GM19099 (cell line): Measurements from ENCODE around the gene SYNJ1.

Experiments
- POLR2A ChIP-seq: IDR thresholded peaks from 3 replicates; pipeline ENCODE4 v1.6.1; 2011; ENCODE audit warnings: low read depth; ENCODE audit not compliant: insufficient read length; ENCODE audit errors: extremely low read depth

The SYNJ1 gene

GRCh38 chr21:32599091-32599490, 128.7 kb downstream of the SYNJ1 start:
- no peak for TF ChIP-seq POLR2A

GRCh38 chr21:32597205-32597604, 130.6 kb downstream of the SYNJ1 start:
- TF ChIP-seq POLR2A: no peak

GRCh38 chr21:32595431-32595830, 132.4 kb downstream of the SYNJ1 start:
- no peak for TF ChIP-seq POLR2A

DNA sequence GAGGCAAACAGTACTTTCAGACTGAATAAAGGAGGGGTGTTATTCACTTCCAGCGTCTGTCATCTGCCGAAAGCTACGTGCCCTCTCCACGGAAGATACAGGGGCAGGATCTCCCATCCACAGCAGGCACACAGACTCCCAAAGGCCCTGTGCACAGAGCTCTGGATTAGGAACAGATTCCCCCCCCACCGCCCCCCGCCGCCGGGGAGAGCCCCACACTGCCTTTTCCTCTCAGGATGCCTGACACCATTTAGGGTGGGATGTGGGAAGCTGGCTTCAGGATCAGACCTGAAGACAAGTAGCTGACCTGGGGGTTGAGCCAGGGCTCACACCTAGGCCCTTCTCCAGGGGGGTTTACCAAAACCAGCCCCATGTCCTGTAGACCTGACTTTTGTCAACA, 134.1 kb downstream of the SYNJ1 start:
- TF ChIP-seq POLR2A: no peak

DNA sequence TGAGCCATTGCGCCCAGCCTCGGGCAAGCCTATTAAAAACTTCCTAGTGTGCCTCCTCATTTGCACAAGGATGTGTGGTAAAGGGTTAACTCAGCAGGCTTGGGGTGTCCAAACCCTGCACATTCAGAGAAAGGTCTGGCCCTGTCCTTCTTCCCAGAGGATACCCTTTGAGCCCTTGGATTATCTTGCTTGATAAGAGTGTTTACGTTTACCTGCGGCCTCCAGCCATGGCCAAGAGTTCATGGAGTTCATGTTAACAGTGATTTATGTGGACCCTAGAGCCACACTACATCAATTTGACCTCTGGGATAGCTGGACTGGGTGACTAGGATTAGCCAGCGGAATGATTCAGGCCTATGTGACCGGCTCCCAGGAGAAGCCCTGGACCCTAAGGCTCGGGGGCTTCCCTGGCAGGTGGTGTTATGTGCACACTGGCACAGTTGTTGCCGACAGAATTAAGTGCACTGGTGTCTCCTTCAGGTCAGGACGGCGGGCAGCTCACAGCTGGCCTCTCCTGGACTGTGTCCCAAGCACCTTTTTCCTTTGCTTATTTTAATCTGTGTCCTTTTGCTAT, 134.8 kb downstream of the SYNJ1 start:
- TF ChIP-seq POLR2A: no peak

DNA sequence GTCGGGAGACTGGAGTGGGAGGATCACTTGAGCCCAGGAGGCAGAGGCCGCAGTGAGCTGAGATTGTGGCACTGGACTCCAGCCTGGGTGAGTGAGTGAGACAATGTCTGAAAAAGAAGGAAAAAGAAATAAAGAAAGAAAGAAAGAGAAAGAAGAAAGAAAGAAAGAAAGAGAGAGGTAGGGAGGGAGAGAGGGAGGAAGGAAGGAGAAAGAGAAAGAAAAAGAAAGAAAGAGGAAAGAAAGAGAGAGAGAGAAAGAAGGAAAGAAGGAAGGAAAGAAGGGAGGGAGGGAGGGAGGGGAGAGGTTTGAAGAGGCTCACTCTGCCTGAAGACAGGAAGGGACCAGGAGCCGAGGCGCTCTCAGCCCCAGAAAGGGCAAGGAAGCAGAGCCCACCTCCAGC, 137.7 kb downstream of the SYNJ1 start:
- TF ChIP-seq POLR2A: no peak

DNA sequence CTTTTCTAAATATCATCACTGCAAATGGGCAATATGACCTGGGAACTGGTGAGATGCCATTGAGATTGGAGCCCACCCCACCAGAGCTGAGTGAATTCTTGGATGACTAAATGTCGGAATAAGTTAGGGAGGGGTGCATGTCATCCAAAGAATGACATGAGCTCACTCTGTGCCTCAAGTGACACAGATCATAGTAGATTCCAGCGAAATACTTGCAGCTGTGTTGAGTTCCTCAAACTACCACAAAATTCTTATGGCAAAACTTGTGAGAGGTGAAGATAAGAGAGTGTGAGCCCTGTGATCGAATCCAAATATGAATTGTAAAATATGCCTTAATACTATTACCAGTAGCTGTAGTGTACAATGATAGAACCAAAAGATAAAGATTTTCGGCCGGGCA, 140.2 kb downstream of the SYNJ1 start:
- no peak for TF ChIP-seq POLR2A

DNA sequence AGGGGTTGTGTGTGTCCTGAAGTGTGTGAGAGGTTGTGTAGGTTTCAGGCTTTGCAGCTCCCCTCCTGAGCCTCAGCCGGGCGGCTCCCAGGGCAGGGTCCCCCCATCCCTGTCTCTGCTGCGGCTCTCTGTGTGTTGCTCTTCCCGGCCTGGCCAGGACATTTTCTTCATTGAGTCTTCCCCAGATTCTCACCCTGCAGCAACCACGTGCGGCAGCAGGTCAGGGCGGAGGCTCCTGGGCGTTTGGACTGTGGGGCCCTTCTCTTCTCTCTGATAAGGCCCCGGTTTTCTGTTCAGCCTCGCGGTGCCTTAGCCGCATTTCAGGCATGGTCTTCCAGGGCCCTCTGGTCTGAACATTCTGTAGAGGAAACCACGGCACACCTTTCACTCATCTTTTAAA, 140.7 kb downstream of the SYNJ1 start:
- no peak for TF ChIP-seq POLR2A

DNA sequence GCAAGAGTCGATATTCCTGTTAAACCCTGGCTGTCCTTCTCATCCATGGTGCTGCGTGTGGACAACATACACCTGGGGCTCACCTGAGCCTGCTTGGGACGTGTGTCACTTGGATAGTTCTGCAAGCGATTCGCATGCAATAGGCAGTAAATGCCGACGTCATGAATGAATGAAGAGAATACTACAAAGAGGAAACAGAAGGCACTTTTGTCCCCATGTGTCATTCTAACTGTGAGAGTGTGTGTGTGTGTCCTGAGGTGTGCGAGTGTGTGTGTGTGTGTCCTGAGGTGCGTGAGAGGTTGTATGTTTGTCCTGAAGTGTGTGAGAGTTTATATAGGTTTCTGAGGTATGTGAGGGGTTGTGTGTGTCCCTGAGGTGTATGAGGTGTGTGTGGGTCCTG, 141.8 kb downstream of the SYNJ1 start:
- no peak for TF ChIP-seq POLR2A

GRCh38 chr21:32585042-32585710, 142.6 kb downstream of the SYNJ1 start, which contains the start of gene TCP10L:
TSS of gene TCP10L (minus strand) at chr21:32585523. CDS start at chr21:32584304, 1,219 bp downstream.
- TF ChIP-seq POLR2A: no peak

GRCh38 chr21:32584472-32584871, 143.3 kb downstream of the SYNJ1 start:
- TF ChIP-seq POLR2A: no peak

DNA sequence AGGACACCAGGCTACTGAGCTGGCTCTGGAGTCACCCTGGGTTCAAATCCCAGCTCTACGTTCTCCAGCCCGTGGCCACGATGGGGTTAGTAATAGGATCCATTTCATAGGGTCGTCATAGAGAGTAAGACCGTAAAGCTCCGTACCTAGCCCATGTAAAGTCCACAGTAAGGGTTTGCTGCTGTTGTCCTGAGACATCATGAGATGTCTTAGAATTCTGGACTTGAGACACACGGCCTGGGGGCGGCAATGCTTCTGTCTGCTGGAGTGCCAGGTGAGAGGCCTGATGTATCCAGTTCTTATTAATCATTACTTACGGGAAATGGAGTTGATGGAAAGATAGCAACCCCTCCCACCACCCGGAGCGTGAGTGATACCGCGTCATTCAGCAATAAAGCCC, 146.1 kb downstream of the SYNJ1 start:
- no peak for TF ChIP-seq POLR2A

DNA sequence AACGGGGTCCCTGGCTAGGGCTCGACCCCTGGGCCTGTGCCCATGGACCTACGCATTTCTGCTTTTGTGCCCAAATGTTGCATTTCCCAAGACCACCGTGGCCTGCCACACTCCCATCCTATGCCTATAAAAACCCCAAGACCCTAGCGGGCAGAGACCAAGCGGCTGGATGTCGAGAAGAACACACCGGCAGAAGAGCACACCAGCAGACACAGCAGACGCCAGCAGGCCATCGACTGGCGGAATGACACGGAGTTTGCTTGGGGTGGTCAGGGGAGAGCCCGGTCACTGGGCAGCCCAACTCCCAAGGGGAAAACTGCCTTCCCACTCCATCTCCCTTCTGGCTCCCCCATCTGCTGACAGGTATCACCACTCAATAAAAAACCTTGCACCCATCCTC, 146.9 kb downstream of the SYNJ1 start:
- no peak for TF ChIP-seq POLR2A
